NCI-H446 treated with DMSO at 0.1 percent for 48 hours (cell line): Measurements from ENCODE around the gene GMPR2.

ENCODE experiments used
- DNase-seq: peaks from one replicate; lab custom pipeline; 2025; lab: John Stamatoyannopoulos, UW

Gene GMPR2

GRCh38 chr14:24252289-24253124, 19.8 kb downstream of the GMPR2 start:
- DNase-seq, result no peak

GRCh38 chr14:24253936-24254335, 21.2 kb downstream of the GMPR2 start:
- no peak for DNase-seq

GRCh38 chr14:24254630-24255392, 22.1 kb downstream of the GMPR2 start:
- DNase-seq, result no peak

GRCh38 chr14:24255438-24255837, 22.7 kb downstream of the GMPR2 start:
- no peak for DNase-seq

- DNase-seq, result no peak
Measured at GRCh38 chr14:24255931-24256711, 23.4 kb downstream of the GMPR2 start.

GRCh38 chr14:24256960-24257359, 24.2 kb downstream of the GMPR2 start:
- no peak for DNase-seq

- no peak for DNase-seq
Measured at GRCh38 chr14:24258119-24258518, 25.4 kb downstream of the GMPR2 start.

- no peak for DNase-seq
Measured at GRCh38 chr14:24258548-24259265, 26.0 kb downstream of the GMPR2 start.

DNA sequence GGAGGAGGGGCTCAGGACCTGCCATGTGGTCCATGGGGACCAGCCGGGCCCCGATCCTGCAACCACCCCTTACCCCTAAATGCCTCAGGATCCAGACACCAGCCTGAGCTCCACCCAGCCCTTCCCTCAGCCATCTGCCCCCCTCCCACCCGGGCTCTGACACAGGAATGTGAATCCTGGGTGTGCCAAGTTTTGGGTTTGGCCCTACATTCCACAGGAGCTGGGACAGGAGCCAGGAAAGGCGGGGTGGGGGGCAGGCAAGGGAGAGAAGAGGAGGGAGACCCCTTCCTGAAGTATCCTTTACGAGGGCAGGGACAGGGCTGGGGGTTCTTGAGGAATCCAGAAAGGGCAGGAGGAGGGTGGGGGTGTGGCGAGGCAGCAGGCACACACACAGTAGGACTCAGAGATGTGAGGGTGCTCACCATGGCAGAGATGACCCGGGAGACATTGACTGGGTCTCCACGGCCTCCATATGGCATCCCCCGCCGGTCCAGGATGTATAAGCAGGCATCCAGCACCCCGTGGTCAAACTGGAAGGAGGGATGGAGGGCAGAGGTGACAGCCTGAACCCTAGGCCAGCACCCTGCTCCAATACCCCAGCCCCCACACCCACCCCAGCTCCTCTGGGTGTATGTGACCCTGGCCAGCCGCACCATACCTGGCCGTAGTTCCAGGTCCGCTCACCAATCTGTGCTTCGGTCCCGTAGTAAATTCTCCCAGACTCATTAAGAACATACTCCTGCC, 26.7 kb downstream of the GMPR2 start:
- no peak for DNase-seq

GRCh38 chr14:24260026-24260779, 27.5 kb downstream of the GMPR2 start:
- no peak for DNase-seq

DNA sequence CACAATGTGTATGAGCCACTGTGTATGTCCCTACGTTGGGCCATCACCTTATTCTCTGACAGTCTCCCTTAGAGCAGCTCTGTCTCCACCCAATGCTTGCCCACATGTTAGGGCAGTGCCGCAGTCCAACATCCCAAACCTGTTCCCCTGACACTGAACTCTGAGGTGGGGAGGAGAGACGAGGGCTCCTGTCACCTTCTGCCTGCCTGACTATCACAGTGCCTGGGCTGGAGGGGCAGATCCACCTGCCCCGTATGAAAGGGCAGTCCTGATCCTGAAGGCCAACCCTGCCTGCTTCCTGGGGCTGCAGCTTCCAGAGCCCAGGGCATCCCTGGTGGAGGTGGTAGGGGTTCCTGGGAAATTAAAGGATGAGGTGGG, 28.0 kb downstream of the GMPR2 start:
- no peak for DNase-seq

GRCh38 chr14:24261256-24261968, 28.7 kb downstream of the GMPR2 start:
- DNase-seq, result no peak

DNA sequence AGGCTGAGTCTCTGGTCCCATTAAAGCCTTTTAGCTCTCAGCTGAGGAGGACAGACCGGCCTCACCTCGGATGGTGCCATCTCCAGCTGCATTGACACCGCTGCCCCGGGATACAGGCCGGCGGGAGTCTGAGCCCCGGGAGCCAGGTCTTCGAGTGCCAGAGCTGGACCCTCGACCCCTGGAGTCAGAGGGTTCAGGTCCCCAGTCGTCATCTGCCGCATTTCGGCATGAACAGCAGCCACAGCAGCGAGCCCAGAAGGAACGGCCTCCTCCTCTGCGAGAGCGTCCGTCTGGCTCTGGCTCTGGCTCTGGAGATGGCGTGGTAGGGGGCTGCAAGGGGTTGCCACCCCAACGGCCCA, 29.2 kb downstream of the GMPR2 start:
- no peak for DNase-seq

- no peak for DNase-seq
Measured at GRCh38 chr14:24262821-24263733, 30.3 kb downstream of the GMPR2 start, which contains the start of gene TGM1. Gene TGM1, minus strand, starts transcription at chr14:24263177. Its CDS starts 825 bp downstream, at chr14:24262352.

GRCh38 chr14:24263848-24264247, 31.1 kb downstream of the GMPR2 start:
- DNase-seq, result no peak

- no peak for DNase-seq
Measured at GRCh38 chr14:24264298-24264697, 31.6 kb downstream of the GMPR2 start.

DNA sequence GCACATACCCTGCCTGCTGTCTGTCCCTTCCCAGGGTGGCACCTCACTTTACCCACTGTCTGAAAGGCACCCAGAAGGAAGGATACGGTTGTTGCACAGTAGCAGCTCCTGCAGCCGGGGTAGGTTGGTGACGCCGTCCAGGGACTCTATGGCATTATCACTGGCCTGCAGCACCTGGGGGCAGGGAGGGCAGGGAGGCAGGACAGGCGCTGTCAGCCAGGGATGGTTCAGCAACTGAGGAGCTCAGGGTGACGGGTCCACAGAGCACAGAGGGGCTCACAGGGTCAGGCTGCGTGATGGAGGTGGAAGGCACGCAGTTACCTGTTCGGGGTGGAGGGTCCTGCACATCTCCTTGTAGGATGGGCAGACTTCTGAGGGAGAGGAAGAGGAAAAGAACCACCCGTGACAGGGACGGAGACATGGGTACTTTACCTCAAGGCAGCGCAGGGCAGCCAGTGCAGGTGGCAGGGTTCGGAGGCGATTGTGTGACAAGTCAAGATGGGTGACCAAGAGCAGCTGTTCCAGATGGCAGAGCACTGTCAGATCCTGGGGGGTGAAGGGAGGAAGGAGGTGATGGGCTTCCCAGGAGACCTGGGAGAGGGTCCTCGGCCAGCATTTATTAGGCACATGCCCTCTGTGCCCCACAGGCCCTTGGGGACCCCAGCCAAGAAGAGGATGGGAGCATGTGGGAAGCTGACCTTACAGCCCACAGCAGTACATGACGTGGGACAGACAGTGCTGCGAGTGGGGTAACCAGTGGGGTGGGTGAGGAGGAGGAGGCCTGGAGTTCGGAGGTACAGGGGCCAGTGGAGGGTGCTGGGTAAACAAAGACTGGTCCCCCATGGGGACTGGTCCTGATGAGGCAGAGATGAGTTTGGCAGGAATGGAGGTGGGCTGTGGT, 33.9 kb downstream of the GMPR2 start:
- DNase-seq, result no peak

- DNase-seq, result no peak
Measured at GRCh38 chr14:24267516-24267915, 34.8 kb downstream of the GMPR2 start.
